ENCODE data around the gene LTO1. TPM values are rescaled to one million over a fixed set of nuclear protein-coding genes. Genes with fewer than 3 reads are reported as not detected.

LTO1 gene
- total and polyA plus RNA-seq, 2 of the 13 experiments (the other 11 are each of a cell fraction or from before 2014, with no cell fraction given): 11.8 to 15.0 TPM

GRCh38 chr11:69674886-69675714, at the start of gene LTO1 (continued):
- TF ChIP-seq FIP1L1 (IDR thresholded peaks at IDR 0.05; ENCODE audit: borderline replicate concordance, insufficient read depth, low read depth, low read length): no peak
- peak; percentile 71; the same call in 1 of the 2 replicates for TF ChIP-seq ZNF460 (CRISPR knock-in tag; IDR thresholded peaks at IDR 0.05; ENCODE audit: borderline replicate concordance)
- TF ChIP-seq RNF2 (conservative IDR thresholded peaks at IDR 0.05; ENCODE audit: low read depth): peak; percentile 84
- TF ChIP-seq TBX3 (IDR thresholded peaks at IDR 0.05; ENCODE audit: borderline replicate concordance): no peak
- TF ChIP-seq AHR (CRISPR knock-in tag; IDR thresholded peaks at IDR 0.05): peak; percentile 85; the same call in 1 of the 2 replicates
- TF ChIP-seq ZNF644 (CRISPR knock-in tag; IDR thresholded peaks at IDR 0.05; ENCODE audit: low read depth): 0 out of 2 replicates have a peak, but pooled peaks have one; percentile 17
- TF ChIP-seq CREBL2 (CRISPR knock-in tag; IDR thresholded peaks at IDR 0.05; ENCODE audit: borderline replicate concordance): no peak; the same call in 1 of the 2 replicates
- TF ChIP-seq PHF20 (CRISPR knock-in tag; IDR thresholded peaks at IDR 0.05): peak; percentile 95
- TF ChIP-seq SP5 (CRISPR knock-in tag; IDR thresholded peaks at IDR 0.05; ENCODE audit: borderline replicate concordance, low read depth): peak; percentile 60; the same call in 1 of the 2 replicates
- TF ChIP-seq RBFOX2 (IDR thresholded peaks at IDR 0.05; ENCODE audit: low read depth, low read length): peak; percentile 95
- no peak; the same call in 1 of the 2 replicates for TF ChIP-seq ZNF567 (CRISPR knock-in tag; IDR thresholded peaks at IDR 0.05; ENCODE audit: borderline replicate concordance)
- TF ChIP-seq, protein P1, sequence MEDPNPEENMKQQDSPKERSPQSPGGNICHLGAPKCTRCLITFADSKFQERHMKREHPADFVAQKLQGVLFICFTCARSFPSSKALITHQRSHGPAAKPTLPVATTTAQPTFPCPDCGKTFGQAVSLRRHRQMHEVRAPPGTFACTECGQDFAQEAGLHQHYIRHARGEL (CRISPR knock-in tag; IDR thresholded peaks at IDR 0.05): no peak
- TF ChIP-seq ZBTB38 (CRISPR knock-in tag; IDR thresholded peaks at IDR 0.05): peak; percentile 55; the same call in 1 of the 2 replicates
- 0 out of 2 replicates have a peak, but pooled peaks have one; percentile 24 for TF ChIP-seq SMAD1 (CRISPR knock-in tag; IDR thresholded peaks at IDR 0.05; ENCODE audit: borderline replicate concordance, low read depth)
- no peak for TF ChIP-seq CHCHD3 (CRISPR knock-in tag; IDR thresholded peaks at IDR 0.05)
- TF ChIP-seq IRX3 (CRISPR knock-in tag; IDR thresholded peaks at IDR 0.05; ENCODE audit: borderline replicate concordance, low read depth): peak; percentile 87
- peak; percentile 77; the same call in 1 of the 2 replicates for TF ChIP-seq ZBTB3 (CRISPR knock-in tag; IDR thresholded peaks at IDR 0.05; ENCODE audit: borderline replicate concordance, low read depth)
- TF ChIP-seq, protein P2, sequence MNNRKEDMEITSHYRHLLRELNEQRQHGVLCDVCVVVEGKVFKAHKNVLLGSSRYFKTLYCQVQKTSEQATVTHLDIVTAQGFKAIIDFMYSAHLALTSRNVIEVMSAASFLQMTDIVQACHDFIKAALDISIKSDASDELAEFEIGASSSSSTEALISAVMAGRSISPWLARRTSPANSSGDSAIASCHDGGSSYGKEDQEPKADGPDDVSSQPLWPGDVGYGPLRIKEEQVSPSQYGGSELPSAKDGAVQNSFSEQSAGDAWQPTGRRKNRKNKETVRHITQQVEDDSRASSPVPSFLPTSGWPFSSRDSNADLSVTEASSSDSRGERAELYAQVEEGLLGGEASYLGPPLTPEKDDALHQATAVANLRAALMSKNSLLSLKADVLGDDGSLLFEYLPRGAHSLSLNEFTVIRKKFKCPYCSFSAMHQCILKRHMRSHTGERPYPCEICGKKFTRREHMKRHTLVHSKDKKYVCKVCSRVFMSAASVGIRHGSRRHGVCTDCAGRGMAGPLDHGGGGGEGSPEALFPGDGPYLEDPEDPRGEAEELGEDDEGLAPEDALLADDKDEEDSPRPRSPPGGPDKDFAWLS (CRISPR knock-in tag; IDR thresholded peaks at IDR 0.05; ENCODE audit: borderline replicate concordance): 0 out of 2 replicates have a peak, but pooled peaks have one; percentile 17
- TF ChIP-seq ZBTB43 (CRISPR knock-in tag; conservative IDR thresholded peaks at IDR 0.05): no peak
- TF ChIP-seq ZNF776 (CRISPR knock-in tag; IDR thresholded peaks at IDR 0.05): peak; percentile 92
- no peak for TF ChIP-seq HMGA1 (CRISPR knock-in tag; conservative IDR thresholded peaks at IDR 0.05)
- peak; percentile 61 for TF ChIP-seq FOXA3 (CRISPR knock-in tag; IDR thresholded peaks at IDR 0.05)
- TF ChIP-seq HNF4G (IDR thresholded peaks at IDR 0.05; ENCODE audit: borderline replicate concordance, low read depth, low read length): no peak
- TF ChIP-seq HNF4G (CRISPR knock-in tag; IDR thresholded peaks at IDR 0.05; ENCODE audit: borderline replicate concordance, low read depth): no peak
- TF ChIP-seq, protein P3, sequence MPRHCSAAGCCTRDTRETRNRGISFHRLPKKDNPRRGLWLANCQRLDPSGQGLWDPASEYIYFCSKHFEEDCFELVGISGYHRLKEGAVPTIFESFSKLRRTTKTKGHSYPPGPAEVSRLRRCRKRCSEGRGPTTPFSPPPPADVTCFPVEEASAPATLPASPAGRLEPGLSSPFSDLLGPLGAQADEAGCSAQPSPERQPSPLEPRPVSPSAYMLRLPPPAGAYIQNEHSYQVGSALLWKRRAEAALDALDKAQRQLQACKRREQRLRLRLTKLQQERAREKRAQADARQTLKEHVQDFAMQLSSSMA (CRISPR knock-in tag; IDR thresholded peaks at IDR 0.05): peak; percentile 96

Data from HepG2 (cell line).